Neural cell (in vitro differentiated cells): ENCODE measurements around the gene KCNIP4. TPM values are rescaled to one million over a fixed set of nuclear protein-coding genes. Genes with fewer than 3 reads are reported as not detected.

Source experiments
- H2AFZ ChIP-seq: fragments of 200-600, 300-800 bp; sonication (generic), shearing (Covaris generic); 2 replicates; pipeline ENCODE4 v1.6.0; 2014; ENCODE audit warnings: low read depth, mild to moderate bottlenecking, antibody characterized with exemption, low read length, moderate library complexity
- H3F3A ChIP-seq: fragments of 200-600 bp; shearing (Covaris generic); 2 replicates; pipeline ENCODE4 v1.6.1; 2016; ENCODE audit warnings: mild to moderate bottlenecking, moderate library complexity, mixed read lengths, antibody characterized with exemption, low read length; ENCODE audit not compliant: insufficient read depth, poor library complexity, severe bottlenecking
- H3K27ac ChIP-seq: fragments of 200-600, 300-800 bp; sonication (generic), shearing (Covaris generic); 2 replicates; pipeline ENCODE4 v1.5.1; 2014; ENCODE audit warnings: mild to moderate bottlenecking, low read length, moderate library complexity
- H3K27me3 ChIP-seq: fragments of 300-800, 200-600 bp; sonication (generic), shearing (Covaris generic); 2 replicates; pipeline ENCODE4 v1.6.0; 2014; ENCODE audit warnings: mild to moderate bottlenecking, low read depth, low read length, moderate library complexity; ENCODE audit not compliant: insufficient read depth
- H3K36me3 ChIP-seq: fragments of 300-800, 200-600 bp; sonication (generic), shearing (Covaris generic); 2 replicates; pipeline ENCODE4 v1.5.1; 2014; ENCODE audit warnings: mild to moderate bottlenecking, antibody characterized with exemption, low read length, moderate library complexity; ENCODE audit not compliant: insufficient read depth
- H3K4me2 ChIP-seq: fragments of 300-800, 200-600 bp; sonication (generic), shearing (Covaris generic); 2 replicates; pipeline ENCODE4 v1.6.0; 2014; ENCODE audit warnings: mild to moderate bottlenecking, low read length
- H3K4me3 ChIP-seq: fragments of 300-800, 200-600 bp; sonication (generic), shearing (Covaris generic); 2 replicates; pipeline ENCODE4 v1.5.1; 2014; ENCODE audit warnings: mild to moderate bottlenecking, low read length, moderate library complexity
- H3K79me2 ChIP-seq: fragments of 200-600 bp; shearing (Covaris generic); replicated peaks from 2 replicates; pipeline ENCODE4 v1.6.0; 2014; ENCODE audit warnings: mild to moderate bottlenecking, low read length, moderate library complexity; ENCODE audit not compliant: insufficient read depth
- H3K9ac ChIP-seq: fragments of 300-800, 200-600 bp; sonication (generic), shearing (Covaris generic); 2 replicates; pipeline ENCODE4 v1.6.1; 2016; ENCODE audit warnings: mild to moderate bottlenecking, low read length, mixed read lengths
- H3K9me2 ChIP-seq: fragments of 200-600 bp; shearing (Covaris generic); 2 replicates; pipeline ENCODE4 v1.6.1; 2016; ENCODE audit warnings: mild to moderate bottlenecking, low read length, mixed read lengths; ENCODE audit not compliant: insufficient read depth
- H3K9me3 ChIP-seq: fragments of 200-600, 300-800 bp; sonication (generic), shearing (Covaris generic); 2 replicates; pipeline ENCODE4 v1.6.1; 2016; ENCODE audit warnings: mild to moderate bottlenecking, mixed run types, low read length, moderate library complexity, mixed read lengths
- H4K20me1 ChIP-seq: fragments of 200-600 bp; shearing (Covaris generic); 2 replicates; pipeline ENCODE4 v1.6.1; 2016; ENCODE audit warnings: mild to moderate bottlenecking, mixed run types; ENCODE audit not compliant: insufficient read depth
- CTCF ChIP-seq: fragments of 450-650 bp; IDR thresholded peaks from 2 replicates; pipeline ENCODE4 v1.5.1; 2014; ENCODE audit warnings: antibody characterized with exemption, mild to moderate bottlenecking, moderate library complexity; ENCODE audit not compliant: poor library complexity, severe bottlenecking
- EP300 ChIP-seq: fragments of 450-650 bp; conservative IDR thresholded peaks from 2 replicates; pipeline ENCODE4 v1.6.1; 2014; ENCODE audit warnings: antibody characterized with exemption, mild to moderate bottlenecking, moderate library complexity; ENCODE audit not compliant: poor library complexity, severe bottlenecking
- EZH2 ChIP-seq: fragments of 200-600, 300-800 bp; shearing (Covaris generic), sonication (generic); IDR thresholded peaks from 2 replicates; pipeline ENCODE4 v1.6.1; 2014; ENCODE audit warnings: antibody characterized with exemption, low read length, borderline replicate concordance, mild to moderate bottlenecking; ENCODE audit not compliant: insufficient read depth, poor library complexity, severe bottlenecking
- MXI1 ChIP-seq: fragments of 450-650 bp; conservative IDR thresholded peaks from 2 replicates; pipeline ENCODE4 v1.6.1; 2014; ENCODE audit warnings: antibody characterized with exemption, mild to moderate bottlenecking; ENCODE audit not compliant: poor library complexity, severe bottlenecking
- POLR2AphosphoS5 ChIP-seq: IDR thresholded peaks from 2 replicates; pipeline ENCODE4 v1.6.1; 2012
- RAD21 ChIP-seq: fragments of 450-650 bp; conservative IDR thresholded peaks from 2 replicates; pipeline ENCODE4 v1.6.1; 2014; ENCODE audit warnings: antibody characterized with exemption, mild to moderate bottlenecking, moderate library complexity
- REST ChIP-seq: IDR thresholded peaks from 2 replicates; pipeline ENCODE4 v1.6.1; 2012; ENCODE audit warnings: borderline replicate concordance
- SMC3 ChIP-seq: fragments of 450-650 bp; conservative IDR thresholded peaks from 2 replicates; pipeline ENCODE4 v1.6.1; 2014; ENCODE audit warnings: antibody characterized with exemption, mild to moderate bottlenecking, moderate library complexity; ENCODE audit not compliant: poor library complexity
- TAF1 ChIP-seq: IDR thresholded peaks from 2 replicates; pipeline ENCODE4 v1.6.1; 2012; ENCODE audit warnings: low read depth
- polyA plus RNA-seq: library from polyadenylated mRNA; depleted of rRNA; stranded (reverse); fragments of >200 nt; gene quantifications from 2 replicates; pipeline ENCODE4 v1.2.3, GENCODE V29; 2014

Gene KCNIP4
- polyA plus RNA-seq, 1 donor from 2014 or later, result 22.8 TPM

GRCh38 chr4:20761382-20761781, 1187.2 kb downstream of the KCNIP4 start:
- Histone ChIP-seq H3K9ac (no peak overlapping the region), H3K9me2 (no peaks in the 10 kb centered on the region), H3F3A (no peaks in the 10 kb centered on the region), H3K9me3 (no peaks in the 10 kb centered on the region), H3K4me2 (no peak overlapping the region), H3K27ac (no peak overlapping the region), H3K36me3 (no peaks in the 10 kb centered on the region), H3K4me3 (no peak overlapping the region), H2AFZ (no peak overlapping the region), H3K79me2 (no peaks in the 10 kb centered on the region), H4K20me1 (no peaks in the 10 kb centered on the region), H3K27me3 (no peaks in the 10 kb centered on the region)
- no peak for TF ChIP-seq SMC3
- no peak for TF ChIP-seq POLR2AphosphoS5
- TF ChIP-seq TAF1, result no peak
- TF ChIP-seq CTCF, result no peak
- TF ChIP-seq EP300, result no peak
- TF ChIP-seq REST, result no peak
- TF ChIP-seq RAD21, result no peak
- no peak for TF ChIP-seq MXI1
- TF ChIP-seq EZH2, result no peak

- H3K27ac ChIP-seq, result no peak overlapping the region
Measured at GRCh38 chr4:20760053-20760452, 1188.5 kb downstream of the KCNIP4 start.

More at GRCh38 chr4:20760053-20760452, 1188.5 kb downstream of the KCNIP4 start:
- Histone ChIP-seq H3F3A (no peaks in the 10 kb centered on the region), H3K9ac (no peak overlapping the region), H4K20me1 (no peaks in the 10 kb centered on the region), H3K27me3 (no peaks in the 10 kb centered on the region), H2AFZ (no peak overlapping the region), H3K36me3 (no peaks in the 10 kb centered on the region), H3K9me2 (no peaks in the 10 kb centered on the region), H3K79me2 (no peaks in the 10 kb centered on the region), H3K4me3 (no peak overlapping the region), H3K9me3 (no peaks in the 10 kb centered on the region), H3K4me2 (no peak overlapping the region)
- TF ChIP-seq SMC3 (no peak), POLR2AphosphoS5 (no peak), EZH2 (no peak), EP300 (no peak), CTCF (no peak), MXI1 (no peak), TAF1 (no peak), REST (no peak), RAD21 (no peak)
